Activated T-cell treated with anti-CD3 and anti-CD28 coated beads, Interleukin-2, amount 50 U/mL, for 4 hours (primary cell): ENCODE measurements around the gene RABGAP1L. TPM values are rescaled to one million over a fixed set of nuclear protein-coding genes. Genes with fewer than 3 reads are reported as not detected.
"Not testable (repeated sequence)": the region's sequence is repeated elsewhere in the genome, so short reads cannot be mapped to it uniquely, and the experiment has no call there.

Experiments used
- ATAC-seq, 2 donors: fragments of 200-7000 bp; cut with Tn5 transposase; one replicate each; pipeline ENCODE4 v1.10.0; 2021
- DNase-seq: peaks from one replicate; pipeline ENCODE4 v3.0.0-alpha.2; 2020
- H3K27me3 Mint-ChIP-seq: one replicate; pipeline ENCODE4 v1.8.0; 2021; ENCODE audit warnings: low read depth, mixed read lengths
- H3K36me3 Mint-ChIP-seq: one replicate; pipeline ENCODE4 v1.8.0; 2022; ENCODE audit warnings: mixed read lengths; ENCODE audit not compliant: insufficient read depth
- H3K4me1 Mint-ChIP-seq: one replicate; pipeline ENCODE4 v1.8.0; 2021; ENCODE audit warnings: low read depth, mixed read lengths
- H3K4me3 Mint-ChIP-seq: one replicate; pipeline ENCODE4 v1.8.0; 2021; ENCODE audit warnings: mild to moderate bottlenecking, moderate library complexity, mixed read lengths
- H3K9me3 Mint-ChIP-seq: one replicate; pipeline ENCODE4 v1.8.0; 2021; ENCODE audit warnings: mixed read lengths
- total RNA-seq, 3 donors: library from RNA; stranded (reverse); gene quantifications; one replicate each; pipeline ENCODE4 v1.2.1, GENCODE V29; 2021

The RABGAP1L gene
- total RNA-seq, 3 donors from 2014 or later = 16.9 to 23.2 (median 22.3) TPM

DNA sequence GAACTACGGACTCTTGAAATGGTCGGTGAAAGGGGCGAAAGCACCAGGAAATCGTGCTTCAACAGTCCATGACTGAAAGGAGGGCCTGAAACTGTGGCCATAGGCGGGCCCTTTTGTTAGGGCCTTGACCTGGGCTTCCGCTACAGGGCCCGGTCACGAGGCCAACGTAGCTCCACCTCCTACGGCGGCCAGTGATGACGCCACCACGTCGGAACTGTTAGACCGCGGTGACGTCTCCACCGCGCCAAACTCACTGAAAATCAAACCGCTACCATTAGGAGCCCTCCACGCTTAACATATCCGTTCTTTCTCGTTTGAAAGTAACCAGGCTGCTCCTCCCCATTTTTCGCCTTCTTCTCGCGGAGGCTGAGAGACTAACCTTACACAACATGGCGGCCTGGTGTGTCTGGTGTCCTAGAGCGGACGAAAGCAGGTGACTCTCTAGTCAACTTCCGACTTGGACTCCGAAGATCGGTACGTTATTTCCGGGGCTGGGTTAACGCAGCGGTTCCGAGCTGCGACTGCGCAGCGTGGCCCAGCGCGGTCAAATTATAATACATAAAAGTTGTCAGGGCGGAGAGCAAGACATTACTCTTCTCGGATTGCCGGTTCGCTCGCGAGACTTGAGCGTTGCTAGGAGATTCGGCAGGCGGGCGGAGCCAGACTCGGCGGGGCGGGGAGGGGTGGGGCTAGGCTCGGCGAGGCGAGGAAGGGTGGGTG is 840.1 kb downstream of the RABGAP1L start:
- no peak overlapping the region for H3K4me3 Mint-ChIP-seq
- peak; percentile 96 for DNase-seq
- H3K4me1 Mint-ChIP-seq = peaks cover 44% of the 10 kb centered on the region
- peak; percentile 78 to 86 for ATAC-seq
- peaks cover 15% of the 10 kb centered on the region for H3K36me3 Mint-ChIP-seq
- H3K9me3 Mint-ChIP-seq = no peaks in the 10 kb centered on the region
- no peaks in the 10 kb centered on the region for H3K27me3 Mint-ChIP-seq

GRCh38 chr1:174999936-175000696 is 840.8 kb downstream of the RABGAP1L start, which contains the start of gene CACYBP:
TSS of gene CACYBP (plus strand) at chr1:174999947. CDS start at chr1:175000181, 234 bp downstream.
- DNase-seq (peak; percentile 18), ATAC-seq (peak; percentile 0)
- Mint-ChIP-seq H3K36me3 (peaks cover 16% of the 10 kb centered on the region), H3K4me1 (peaks cover 48% of the 10 kb centered on the region), H3K4me3 (no peak within 1 kb of the TSS), H3K9me3 (no peaks in the 10 kb centered on the region), H3K27me3 (no peaks in the 10 kb centered on the region)

GRCh38 chr1:175000697-175001187 is 841.4 kb downstream of the RABGAP1L start:
- Mint-ChIP-seq H3K27me3 (no peaks in the 10 kb centered on the region), H3K36me3 (peaks cover 22% of the 10 kb centered on the region), H3K4me3 (no peak overlapping the region), H3K4me1 (peaks cover 54% of the 10 kb centered on the region), H3K9me3 (no peaks in the 10 kb centered on the region)
- ATAC-seq = peak in 1 of 2 donors; percentile 6
- no peak for DNase-seq

GRCh38 chr1:175002910-175003517 is 843.7 kb downstream of the RABGAP1L start:
- H3K4me1 Mint-ChIP-seq = peaks cover 50% of the 10 kb centered on the region
- H3K4me3 Mint-ChIP-seq = peak overlapping the region; percentile 65
- no peaks in the 10 kb centered on the region for H3K27me3 Mint-ChIP-seq
- DNase-seq (no peak), ATAC-seq (no peak)
- H3K9me3 Mint-ChIP-seq = no peaks in the 10 kb centered on the region
- H3K36me3 Mint-ChIP-seq = peaks cover 29% of the 10 kb centered on the region

- DNase-seq (no peak), ATAC-seq (no peak)
- no peaks in the 10 kb centered on the region for H3K27me3 Mint-ChIP-seq
- peaks cover 34% of the 10 kb centered on the region for H3K36me3 Mint-ChIP-seq
- H3K4me1 Mint-ChIP-seq = peaks cover 49% of the 10 kb centered on the region
- H3K9me3 Mint-ChIP-seq = no peaks in the 10 kb centered on the region
- peak overlapping the region; percentile 65 for H3K4me3 Mint-ChIP-seq
Observed at GRCh38 chr1:175003521-175003920, 844.2 kb downstream of the RABGAP1L start.

DNA sequence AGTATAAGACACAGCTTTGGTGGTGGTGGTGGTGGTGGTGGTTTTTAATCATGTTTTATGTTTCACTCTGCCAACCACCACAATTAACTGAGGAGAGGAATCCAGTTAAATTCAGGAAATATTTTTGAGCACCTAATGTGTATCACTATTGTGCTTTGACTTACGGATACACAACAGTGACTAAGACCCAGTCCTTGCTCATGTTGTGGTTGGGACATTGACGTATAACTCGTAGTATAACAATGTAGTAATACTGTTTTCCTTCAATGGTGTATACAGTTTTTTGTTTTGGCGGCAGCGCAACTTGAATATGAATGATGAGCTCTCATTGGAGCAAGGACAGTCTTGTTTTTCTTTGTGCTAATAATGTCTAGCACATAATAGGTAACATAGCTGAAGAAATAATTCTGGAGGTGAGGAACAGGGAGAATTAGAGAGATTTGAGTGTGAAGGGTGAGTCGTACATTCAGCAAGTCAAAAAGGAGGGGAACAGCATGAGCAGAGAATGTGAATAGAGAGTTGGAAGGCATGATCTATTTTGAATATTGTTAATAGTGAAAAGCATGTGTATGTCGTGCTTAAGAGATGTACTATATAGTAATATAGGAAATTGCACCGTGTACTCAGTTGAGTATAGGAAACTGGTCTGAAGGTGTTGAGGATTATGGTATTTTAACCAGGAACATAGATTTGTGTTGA is 845.9 kb downstream of the RABGAP1L start:
- no peaks in the 10 kb centered on the region for H3K9me3 Mint-ChIP-seq
- H3K36me3 Mint-ChIP-seq = peaks cover 41% of the 10 kb centered on the region
- H3K27me3 Mint-ChIP-seq = no peaks in the 10 kb centered on the region
- H3K4me3 Mint-ChIP-seq = no peak overlapping the region
- H3K4me1 Mint-ChIP-seq = peaks cover 51% of the 10 kb centered on the region
- DNase-seq (no peak), ATAC-seq (peak; percentile 28 to 33)

DNA sequence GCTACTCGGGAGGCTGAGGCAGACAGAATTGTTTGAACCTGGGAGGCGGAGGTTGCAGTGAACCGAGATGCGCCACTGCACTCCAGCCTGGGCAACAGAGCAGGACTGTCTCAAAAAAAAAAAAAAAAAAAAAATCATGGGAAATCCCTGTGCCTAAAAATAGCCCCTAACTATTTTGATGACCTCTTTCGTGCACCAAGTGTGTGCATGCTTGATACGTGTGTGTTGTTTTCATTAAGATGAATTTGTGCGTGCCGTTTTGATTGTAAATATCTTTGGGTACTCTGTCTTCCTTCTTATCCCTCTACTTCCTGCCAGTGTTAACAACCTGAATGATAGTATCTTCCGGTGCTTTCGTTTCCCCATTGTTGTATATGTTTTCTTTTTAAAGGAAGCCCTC is 850.2 kb downstream of the RABGAP1L start:
- no peak overlapping the region for H3K4me3 Mint-ChIP-seq
- no peak for DNase-seq
- peaks cover 63% of the 10 kb centered on the region for H3K36me3 Mint-ChIP-seq
- peaks cover 14% of the 10 kb centered on the region for H3K4me1 Mint-ChIP-seq
- no peaks in the 10 kb centered on the region for H3K27me3 Mint-ChIP-seq
- ATAC-seq = no peak
- H3K9me3 Mint-ChIP-seq = no peaks in the 10 kb centered on the region

DNA sequence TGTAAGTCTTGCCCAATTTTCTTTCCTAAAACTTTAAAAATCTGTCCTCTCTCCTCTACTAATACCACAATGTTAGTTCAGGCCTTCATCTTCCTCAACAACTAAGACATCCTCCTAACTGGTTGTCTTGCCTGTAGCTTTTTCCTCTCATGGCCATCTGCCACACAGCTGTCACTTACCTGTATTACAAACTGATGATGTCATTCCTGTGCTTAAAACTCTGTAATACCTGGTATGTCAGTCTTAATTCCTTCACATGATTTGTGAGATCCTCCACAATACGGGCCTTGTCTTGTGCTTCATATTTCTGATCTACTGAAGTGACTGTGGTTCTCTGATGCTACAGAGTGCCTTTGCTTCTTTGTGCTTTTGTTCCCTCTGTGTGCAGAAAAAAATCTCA is 854.1 kb downstream of the RABGAP1L start:
- peaks cover 2% of the 10 kb centered on the region for H3K4me1 Mint-ChIP-seq
- H3K36me3 Mint-ChIP-seq = peaks cover 58% of the 10 kb centered on the region
- H3K27me3 Mint-ChIP-seq = no peaks in the 10 kb centered on the region
- H3K9me3 Mint-ChIP-seq = no peaks in the 10 kb centered on the region
- DNase-seq (no peak), ATAC-seq (no peak)
- H3K4me3 Mint-ChIP-seq = no peak overlapping the region

DNA sequence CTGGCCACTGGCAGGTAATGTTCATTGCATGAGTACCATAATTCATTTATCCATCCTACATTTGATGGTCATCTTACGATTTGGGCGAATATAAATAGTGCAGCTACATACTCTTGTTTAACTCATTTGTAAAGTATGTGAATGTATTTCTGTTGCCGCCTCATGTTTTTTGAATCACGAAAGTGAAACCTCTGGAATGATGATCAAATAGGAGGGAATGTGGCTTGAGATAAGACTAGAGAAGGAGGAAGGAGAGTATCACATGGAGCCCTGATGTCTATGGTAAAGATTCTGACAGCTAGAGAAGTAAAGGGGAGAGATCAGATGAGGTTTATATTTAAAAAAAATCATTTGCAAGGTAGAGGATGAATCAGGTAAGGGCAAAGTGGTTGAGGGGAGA is 855.9 kb downstream of the RABGAP1L start:
- DNase-seq (no peak), ATAC-seq (no peak)
- Mint-ChIP-seq H3K36me3 (peaks cover 54% of the 10 kb centered on the region), H3K27me3 (no peaks in the 10 kb centered on the region), H3K4me1 (no peaks in the 10 kb centered on the region), H3K9me3 (no peaks in the 10 kb centered on the region), H3K4me3 (no peak overlapping the region)

GRCh38 chr1:175019524-175019923 is 860.2 kb downstream of the RABGAP1L start:
- H3K4me1 Mint-ChIP-seq = peaks cover 23% of the 10 kb centered on the region
- H3K9me3 Mint-ChIP-seq = peaks cover under 1% of the 10 kb centered on the region
- ATAC-seq (no peak), DNase-seq (no peak)
- H3K27me3 Mint-ChIP-seq = no peaks in the 10 kb centered on the region
- H3K36me3 Mint-ChIP-seq = peaks cover 24% of the 10 kb centered on the region
- H3K4me3 Mint-ChIP-seq = no peak overlapping the region

DNA sequence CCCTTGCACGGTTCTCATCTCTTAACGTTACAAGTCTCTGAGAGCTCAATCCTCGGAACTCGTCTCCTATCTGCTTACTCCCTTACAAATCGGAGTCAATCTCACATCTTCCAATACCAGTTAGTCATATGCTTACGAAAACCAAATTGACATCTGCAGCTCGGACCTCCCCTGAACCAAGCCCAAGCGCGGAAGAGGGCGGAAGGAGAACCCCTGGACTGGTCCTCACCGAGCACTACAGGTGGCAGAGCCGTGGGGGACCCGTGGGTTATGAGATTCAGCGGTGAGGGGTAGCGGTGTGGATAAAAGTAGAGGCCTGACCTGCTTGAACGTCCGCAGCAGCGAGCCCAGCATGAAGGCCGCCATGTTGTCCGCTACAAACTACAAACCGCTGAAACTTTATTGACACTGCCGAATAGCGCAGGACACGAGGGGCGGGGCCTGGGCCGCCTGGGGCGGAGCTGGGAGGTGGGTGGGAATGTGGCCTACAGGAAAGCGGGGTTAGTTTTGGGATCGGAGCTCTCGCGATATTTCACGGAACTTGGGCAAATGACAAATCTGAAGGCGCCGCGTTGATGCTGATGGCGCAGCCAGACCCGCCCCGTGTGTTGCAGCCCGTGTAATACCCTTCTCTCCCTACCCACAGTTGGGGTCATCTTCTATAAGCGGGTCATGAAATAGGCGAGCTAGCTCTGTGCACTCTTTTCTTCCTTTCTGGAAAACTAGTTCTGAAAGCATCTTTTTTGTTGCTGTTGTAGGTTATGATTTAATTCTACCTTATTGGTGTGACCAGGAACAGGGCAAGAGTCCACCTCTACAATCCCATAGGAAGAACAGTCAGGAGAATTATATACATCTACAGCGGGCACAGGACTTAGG is 864.0 kb downstream of the RABGAP1L start, which contains the start of gene MRPS14:
TSS of gene MRPS14 (minus strand) at position 383 of the 879 bp plus-strand sequence. CDS start at position 366, 17 bp downstream.
- Mint-ChIP-seq H3K9me3 (peaks cover 5% of the 10 kb centered on the region), H3K4me3 (peak within 1 kb of the TSS; percentile 93), H3K4me1 (peaks cover 23% of the 10 kb centered on the region), H3K27me3 (no peaks in the 10 kb centered on the region), H3K36me3 (peaks cover 9% of the 10 kb centered on the region)
- peak; percentile 92 to 93 for ATAC-seq
- peak; percentile 99 for DNase-seq

- not testable (repeated sequence) for H3K27me3 Mint-ChIP-seq, H3K9me3 Mint-ChIP-seq, DNase-seq, H3K36me3 Mint-ChIP-seq, ATAC-seq
- Mint-ChIP-seq H3K4me3 (peak overlapping the region; percentile 93), H3K4me1 (peaks cover 23% of the 10 kb centered on the region)
Observed at GRCh38 chr1:175023922-175024242, 864.6 kb downstream of the RABGAP1L start.

GRCh38 chr1:175024773-175025172 is 865.5 kb downstream of the RABGAP1L start:
- peak overlapping the region; percentile 39 for H3K4me3 Mint-ChIP-seq
- H3K27me3 Mint-ChIP-seq = no peaks in the 10 kb centered on the region
- peaks cover 5% of the 10 kb centered on the region for H3K9me3 Mint-ChIP-seq
- peaks cover 7% of the 10 kb centered on the region for H3K36me3 Mint-ChIP-seq
- peaks cover 29% of the 10 kb centered on the region for H3K4me1 Mint-ChIP-seq
- DNase-seq (no peak), ATAC-seq (no peak)
